GM23338 (cell line): ENCODE results near the gene NAA80. TPM values are rescaled to one million over a fixed set of nuclear protein-coding genes. Genes with fewer than 3 reads are reported as not detected.
A peak's percentile ranks its signal among the peaks of the same experiment; 100 is the strongest.
"Not testable (repeated sequence)": the region's sequence is repeated elsewhere in the genome, so short reads cannot be mapped to it uniquely, and the experiment has no call there.

Source experiments
- ATAC-seq: fragments of 200-7000 bp; cut with Tn5 transposase; 3 replicates; pipeline ENCODE4 v1.9.1; 2020
- DNase-seq: peaks from one replicate; pipeline ENCODE4 v3.0.0-alpha.2; 2015; ENCODE audit warnings: low spot score
- H2AFZ ChIP-seq: fragments of 200-600 bp; sonication (generic); 2 replicates; pipeline ENCODE4 v1.8.0; 2016; ENCODE audit warnings: antibody characterized with exemption, mild to moderate bottlenecking, moderate library complexity
- H3F3A ChIP-seq: fragments of 200-600 bp; sonication (generic); replicated peaks from 2 replicates; pipeline ENCODE4 v1.8.0; 2017; ENCODE audit warnings: antibody characterized with exemption, mixed run types, low read depth
- H3K27ac ChIP-seq: fragments of 200-600 bp; sonication (generic); 2 replicates; pipeline ENCODE4 v1.6.1; 2016; ENCODE audit warnings: low read depth
- H3K27me3 ChIP-seq: fragments of 200-600 bp; sonication (generic); 2 replicates; pipeline ENCODE4 v1.8.0; 2016; ENCODE audit warnings: mild to moderate bottlenecking, mixed run types, moderate library complexity; ENCODE audit not compliant: insufficient read depth
- H3K36me3 ChIP-seq: fragments of 200-600 bp; sonication (generic); 2 replicates; pipeline ENCODE4 v1.8.0; 2016; ENCODE audit warnings: mild to moderate bottlenecking; ENCODE audit not compliant: insufficient read depth
- H3K4me1 ChIP-seq: fragments of 200-600 bp; sonication (generic); 2 replicates; pipeline ENCODE4 v1.8.0; 2016; ENCODE audit warnings: mild to moderate bottlenecking, moderate library complexity; ENCODE audit not compliant: insufficient read depth
- H3K4me2 ChIP-seq: fragments of 200-600 bp; sonication (generic); 2 replicates; pipeline ENCODE4 v1.7.1; 2017; ENCODE audit warnings: mixed run types
- H3K4me3 ChIP-seq: fragments of 200-600 bp; sonication (generic); 2 replicates; pipeline ENCODE4 v1.6.1; 2016; ENCODE audit warnings: mixed run types
- H3K79me2 ChIP-seq: fragments of 200-600 bp; sonication (generic); replicated peaks from 2 replicates; pipeline ENCODE4 v1.8.0; 2017; ENCODE audit warnings: mild to moderate bottlenecking; ENCODE audit not compliant: insufficient read depth
- H3K9me2 ChIP-seq: fragments of 200-600 bp; sonication (generic); 2 replicates; pipeline ENCODE4 v1.8.0; 2017; ENCODE audit not compliant: insufficient read depth
- H4K20me1 ChIP-seq: fragments of 200-600 bp; sonication (generic); replicated peaks from 2 replicates; pipeline ENCODE4 v1.8.0; 2017; ENCODE audit warnings: mild to moderate bottlenecking; ENCODE audit not compliant: insufficient read depth
- H3K27ac Mint-ChIP-seq: 2 replicates; pipeline ENCODE4 v1.8.0; 2020; ENCODE audit warnings: inconsistent platforms, mild to moderate bottlenecking, moderate library complexity, mixed read lengths
- H3K27me3 Mint-ChIP-seq: 3 replicates; pipeline ENCODE4 v1.8.0; 2022; ENCODE audit warnings: low read depth, mild to moderate bottlenecking, moderate library complexity, mixed read lengths, inconsistent platforms; ENCODE audit not compliant: insufficient read depth, poor library complexity
- H3K36me3 Mint-ChIP-seq: 3 replicates; pipeline ENCODE4 v1.8.0; 2021; ENCODE audit warnings: low read depth, mild to moderate bottlenecking, inconsistent platforms, moderate library complexity, mixed read lengths
- H3K4me1 Mint-ChIP-seq: 3 replicates; pipeline ENCODE4 v1.8.0; 2020; ENCODE audit warnings: mild to moderate bottlenecking, inconsistent platforms, mixed read lengths
- H3K4me3 Mint-ChIP-seq: 3 replicates; pipeline ENCODE4 v1.8.0; 2021; ENCODE audit warnings: moderate library complexity, mild to moderate bottlenecking, inconsistent platforms, mixed read lengths
- H3K9me3 Mint-ChIP-seq: 3 replicates; pipeline ENCODE4 v1.8.0; 2020; ENCODE audit warnings: moderate library complexity, mild to moderate bottlenecking, inconsistent platforms, mixed read lengths
- CTCF ChIP-seq, 2 experiments: fragments of 200-600 bp in 1 of 2; sonication (generic) in 1 of 2; conservative IDR thresholded peaks; 2 replicates each; pipeline versions ENCODE4 v1.5.1 to v1.6.1; 2016 to 2017; ENCODE audit warnings: antibody characterized with exemption in 2 of 2, low read depth in 2 of 2, mild to moderate bottlenecking in 2 of 2, moderate library complexity in 1 of 2
- EZH2 ChIP-seq: fragments of 200-600 bp; sonication (generic); IDR thresholded peaks from one replicate; pipeline ENCODE4 v1.8.0; 2017; ENCODE audit warnings: antibody characterized with exemption, mild to moderate bottlenecking, low read depth; ENCODE audit not compliant: unreplicated experiment
- JUNB ChIP-seq: IDR thresholded peaks from one replicate; pipeline ENCODE4 v1.6.1; 2016; ENCODE audit warnings: antibody characterized with exemption; ENCODE audit not compliant: unreplicated experiment
- NANOG ChIP-seq: IDR thresholded peaks from 2 replicates; pipeline ENCODE4 v1.6.1; 2016; ENCODE audit warnings: antibody characterized with exemption, borderline replicate concordance
- POLR2AphosphoS5 ChIP-seq: IDR thresholded peaks from 2 replicates; pipeline ENCODE4 v1.6.1; 2016; ENCODE audit warnings: antibody characterized with exemption, low read depth
- REST ChIP-seq: IDR thresholded peaks from one replicate; pipeline ENCODE4 v1.6.1; 2018; ENCODE audit warnings: antibody characterized with exemption; ENCODE audit not compliant: unreplicated experiment
- STAT1 ChIP-seq: IDR thresholded peaks from one replicate; pipeline ENCODE4 v1.6.1; 2016; ENCODE audit warnings: antibody characterized with exemption; ENCODE audit not compliant: unreplicated experiment
- ZNF331 ChIP-seq: fragments of 250-450 bp; sonication (Bioruptor Pico); IDR thresholded peaks from 2 replicates; pipeline ENCODE4 v1.5.0; 2020; ENCODE audit warnings: low read depth, mild to moderate bottlenecking, moderate library complexity
- polyA plus RNA-seq: library from polyadenylated mRNA; unstranded; fragments of >200 nt; fragmentation: Nextera tagmentation; extraction: Ambion mirVana; gene quantifications from 2 replicates; pipeline ENCODE4 v1.2.1, GENCODE V29; 2016
- total RNA-seq: library from RNA; depleted of rRNA; stranded (reverse); fragments of >200 nt; shearing (Covaris generic); gene quantifications from 2 replicates; pipeline ENCODE4 v1.2.3, GENCODE V29; 2014

Gene NAA80
- total and polyA plus RNA-seq, 2 experiments from 2014 or later, result 12.1 to 16.7 TPM

- not testable (repeated sequence) for H3K27ac ChIP-seq, H3K4me1 Mint-ChIP-seq, H3K79me2 ChIP-seq, DNase-seq, H3K27me3 Mint-ChIP-seq, H2AFZ ChIP-seq, H3K4me2 ChIP-seq, ATAC-seq, H3K9me2 ChIP-seq, H3K4me3 ChIP-seq, H3K36me3 ChIP-seq, H3K4me3 Mint-ChIP-seq, H3K27me3 ChIP-seq, H3K4me1 ChIP-seq, H4K20me1 ChIP-seq, H3K27ac Mint-ChIP-seq, H3F3A ChIP-seq
- peaks cover 58% of the 10 kb centered on the region for H3K36me3 Mint-ChIP-seq
- peaks cover 50% of the 10 kb centered on the region for H3K9me3 Mint-ChIP-seq
These were observed 12.8 kb upstream of the NAA80 start for GRCh38 chr3:50312041-50312440.

GRCh38 chr3:50304601-50305000 is 5.4 kb upstream of the NAA80 start:
- Histone ChIP-seq H3K9me2 (no peaks in the 10 kb centered on the region), H3F3A (peaks cover 14% of the 10 kb centered on the region), H3K36me3 (no peaks in the 10 kb centered on the region), H3K79me2 (no peaks in the 10 kb centered on the region), H3K27me3 (no peaks in the 10 kb centered on the region), H3K4me3 (no peak overlapping the region), H4K20me1 (no peaks in the 10 kb centered on the region), H3K27ac (no peak overlapping the region), H3K4me2 (no peak overlapping the region), H2AFZ (no peak overlapping the region), H3K4me1 (peaks cover 19% of the 10 kb centered on the region)
- H3K4me1 Mint-ChIP-seq, result peaks cover 19% of the 10 kb centered on the region
- H3K36me3 Mint-ChIP-seq, result peaks cover 28% of the 10 kb centered on the region
- H3K9me3 Mint-ChIP-seq, result peaks cover 44% of the 10 kb centered on the region
- TF ChIP-seq POLR2AphosphoS5, result no peak
- TF ChIP-seq NANOG, result no peak
- TF ChIP-seq EZH2, result no peak
- no peak for TF ChIP-seq JUNB
- TF ChIP-seq STAT1, result no peak
- no peak for TF ChIP-seq ZNF331 (CRISPR knock-in tag)
- no peak overlapping the region for H3K27ac Mint-ChIP-seq
- DNase-seq (no peak), ATAC-seq (no peak)
- H3K4me3 Mint-ChIP-seq, result no peak overlapping the region
- H3K27me3 Mint-ChIP-seq, result peaks cover 11% of the 10 kb centered on the region

GRCh38 chr3:50303013-50303815 is 4.0 kb upstream of the NAA80 start, which contains the start of gene HYAL1:
Gene HYAL1 (minus strand): TSS chr3:50303574. CDS start chr3:50302956, 618 bp downstream.
- Histone ChIP-seq H3F3A (peaks cover 16% of the 10 kb centered on the region), H3K9me2 (no peaks in the 10 kb centered on the region), H4K20me1 (no peaks in the 10 kb centered on the region), H3K4me1 (peaks cover 23% of the 10 kb centered on the region), H3K79me2 (no peaks in the 10 kb centered on the region), H3K4me2 (peak within 1 kb of the TSS; percentile 74), H3K27ac (peak within 1 kb of the TSS; percentile 88; the same call in 1 of the 2 replicates), H3K27me3 (no peaks in the 10 kb centered on the region), H2AFZ (no peak within 1 kb of the TSS), H3K36me3 (no peaks in the 10 kb centered on the region), H3K4me3 (peak within 1 kb of the TSS; percentile 36; the same call in 1 of the 2 replicates)
- Mint-ChIP-seq H3K36me3 (peaks cover 17% of the 10 kb centered on the region; the same call in 2 of the 3 replicates), H3K4me3 (no peak within 1 kb of the TSS), H3K4me1 (peaks cover 20% of the 10 kb centered on the region), H3K27me3 (peaks cover 16% of the 10 kb centered on the region), H3K27ac (no peak within 1 kb of the TSS; the same call in 1 of the 2 replicates), H3K9me3 (peaks cover 31% of the 10 kb centered on the region)
- DNase-seq (peak; percentile 89), ATAC-seq (peak; percentile 64)
- TF ChIP-seq CTCF (conservative IDR thresholded peaks at IDR 0.05; ENCODE audit: low read depth in 2 of 2) (peak; percentile 29 to 68), REST (no peak), POLR2AphosphoS5 (peak; percentile 59), JUNB (no peak), ZNF331 (CRISPR knock-in tag) (no peak)
